SW 1271 (cell line): Measurements from ENCODE around the gene OXSR1.
"Not testable (repeated sequence)": the region's sequence is repeated elsewhere in the genome, so short reads cannot be mapped to it uniquely, and the experiment has no call there.

Experiments
- DNase-seq, 2 experiments: peaks; one replicate each; lab custom pipeline; 2025; lab: John Stamatoyannopoulos, UW

OXSR1 gene

GRCh38 chr3:38268522-38268921, 103.2 kb downstream of the OXSR1 start:
- no peak for DNase-seq

DNA sequence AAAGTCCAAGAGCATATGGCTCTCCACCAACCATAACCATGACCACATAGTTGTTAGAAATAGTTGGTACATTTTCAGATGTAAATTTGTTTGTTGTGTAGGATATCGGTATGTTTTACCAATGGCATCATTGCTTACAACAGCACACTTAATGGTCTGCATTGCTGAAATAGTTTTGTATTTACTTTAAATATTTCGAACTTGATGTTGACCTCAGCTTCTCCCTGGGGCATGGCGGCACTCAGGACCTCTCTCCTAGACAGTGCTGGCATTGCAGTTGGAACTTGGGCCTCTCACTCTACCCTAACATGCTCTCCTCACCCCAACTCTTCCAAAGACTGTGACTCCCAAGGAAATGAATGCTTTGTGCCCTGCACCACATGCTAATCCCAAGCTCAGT, 105.3 kb downstream of the OXSR1 start:
- DNase-seq: no peak

DNA sequence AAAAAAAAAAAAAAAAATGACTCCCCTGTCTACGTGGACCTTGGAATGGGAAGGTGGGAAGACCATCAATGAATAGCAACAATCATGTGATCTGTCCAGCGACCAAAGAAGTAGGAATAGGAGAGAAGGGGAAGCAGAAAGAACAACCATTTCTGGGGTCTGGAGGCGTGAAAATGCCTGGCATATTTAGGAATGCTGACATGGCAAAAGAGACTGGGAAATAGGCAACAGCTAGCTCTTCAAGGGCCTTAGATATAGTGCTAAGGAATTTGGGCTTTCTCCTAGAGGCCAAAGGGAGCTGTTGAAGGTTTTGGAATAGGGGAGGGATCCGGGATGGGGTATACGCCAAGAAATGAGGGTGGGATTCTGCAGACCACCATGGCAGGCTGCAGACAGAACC, 106.2 kb downstream of the OXSR1 start:
- no peak for DNase-seq

GRCh38 chr3:38274864-38275649, 109.7 kb downstream of the OXSR1 start:
- DNase-seq: no peak

DNA sequence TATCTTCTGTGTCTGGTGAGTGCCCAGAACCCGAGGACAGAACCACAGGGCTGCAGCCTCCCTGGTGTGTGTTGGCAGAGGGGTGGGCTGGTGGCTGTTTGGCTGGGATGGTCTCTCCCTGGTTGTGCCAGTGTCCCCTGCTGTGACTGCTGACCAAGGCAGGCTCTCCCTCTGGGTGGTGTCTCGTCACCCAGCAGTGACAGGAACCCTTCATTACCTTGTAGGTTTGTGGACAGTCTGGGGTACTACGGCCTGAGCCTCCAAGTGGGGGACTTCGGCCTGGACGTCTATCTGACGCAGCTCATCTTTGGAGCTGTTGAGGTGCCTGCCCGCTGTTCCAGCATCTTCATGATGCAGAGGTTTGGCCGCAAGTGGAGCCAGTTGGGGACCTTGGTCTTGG, 110.3 kb downstream of the OXSR1 start:
- no peak for DNase-seq

DNA sequence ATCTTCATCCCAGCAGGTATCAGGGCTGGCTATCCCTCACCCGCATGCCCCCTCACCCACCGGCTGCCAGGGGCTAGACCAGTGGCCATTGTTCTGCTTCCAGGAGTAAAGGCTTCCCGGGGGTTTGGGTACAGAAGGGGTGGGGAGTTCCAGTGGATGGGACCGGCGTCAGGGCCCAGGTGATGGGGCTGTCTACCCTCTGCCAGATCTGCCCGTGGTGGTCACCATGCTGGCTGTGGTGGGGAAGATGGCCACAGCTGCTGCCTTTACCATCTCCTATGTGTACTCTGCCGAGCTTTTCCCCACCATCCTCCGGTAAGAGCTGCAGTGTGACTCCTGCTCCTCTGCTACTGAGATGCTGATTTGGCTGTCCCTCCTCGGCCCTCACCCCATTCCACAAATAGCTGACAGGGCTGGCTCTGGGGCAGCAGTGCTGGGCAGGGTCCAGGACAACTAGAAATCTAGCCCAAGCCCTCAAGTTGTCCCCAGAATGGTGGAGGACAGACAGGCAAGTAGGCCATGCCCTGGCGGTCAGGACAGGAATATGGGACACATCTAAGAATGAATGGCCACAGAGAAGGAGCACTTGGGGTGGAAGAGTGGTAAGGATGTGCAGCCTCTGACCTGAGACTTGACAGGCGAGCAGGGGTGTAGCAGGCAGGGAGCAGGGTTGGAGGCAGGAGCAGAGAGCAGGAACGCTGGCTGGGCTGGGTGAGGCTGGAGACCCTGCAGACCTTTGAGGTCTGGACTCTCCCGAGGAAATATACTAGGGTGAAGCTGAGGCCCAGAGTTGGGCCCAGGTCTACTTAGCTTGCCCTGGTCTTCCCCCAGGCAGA, 111.0 kb downstream of the OXSR1 start:
- no peak for DNase-seq

- DNase-seq: no peak
Measured at GRCh38 chr3:38276917-38277630, 111.7 kb downstream of the OXSR1 start.

- DNase-seq: no peak
Measured at GRCh38 chr3:38278841-38279240, 113.5 kb downstream of the OXSR1 start.

- DNase-seq: no peak
Measured at GRCh38 chr3:38281895-38282686, 116.8 kb downstream of the OXSR1 start, which contains the start of gene SLC22A14. TSS of gene SLC22A14 (plus strand) at chr3:38282294. CDS start at chr3:38306027, 23,733 bp downstream.

DNA sequence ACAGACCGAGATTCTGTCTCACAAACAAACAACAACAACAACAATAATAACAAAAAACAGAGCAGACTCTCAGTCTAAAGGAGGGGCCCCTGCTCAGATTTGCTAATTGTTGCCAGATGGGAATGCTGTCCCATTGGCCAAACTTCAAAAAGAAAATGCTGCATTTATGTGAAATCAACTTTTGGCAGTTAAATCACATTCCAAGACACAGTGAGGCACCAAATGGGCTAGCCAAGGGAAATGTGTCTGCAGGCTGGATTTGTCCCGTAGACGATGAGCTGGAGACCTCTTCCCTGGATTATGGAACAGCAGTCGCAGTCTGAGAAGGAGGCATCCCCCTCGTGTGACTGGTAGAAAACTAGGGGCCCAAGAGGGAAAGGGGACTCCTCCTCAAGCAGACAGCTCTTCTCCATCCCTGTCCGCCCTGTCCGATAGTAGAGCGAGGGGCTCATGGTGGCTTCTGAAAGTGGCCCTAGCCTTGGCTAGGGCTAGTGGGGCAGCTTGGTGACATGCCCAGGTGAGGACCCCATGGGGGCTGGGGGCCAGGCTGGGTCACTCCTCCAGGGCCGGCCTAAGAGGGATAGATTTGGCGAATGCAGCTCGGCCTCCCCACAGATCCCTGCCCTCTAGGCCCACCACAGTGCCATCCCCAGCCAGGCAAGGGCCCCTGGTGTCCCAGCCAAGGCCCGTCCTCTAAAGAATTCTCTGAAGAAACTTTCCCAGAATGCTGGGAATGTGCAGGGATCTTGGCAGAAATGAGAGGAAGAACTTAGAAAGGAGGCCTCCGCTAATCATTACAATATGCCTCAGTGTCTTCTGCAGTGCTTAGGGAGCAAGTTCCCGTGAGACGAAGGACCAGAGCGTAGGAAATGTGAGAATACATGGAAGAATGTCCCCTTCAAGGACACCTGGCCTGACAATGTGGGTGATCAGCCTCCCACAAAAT, 118.7 kb downstream of the OXSR1 start:
- DNase-seq: no peak

DNA sequence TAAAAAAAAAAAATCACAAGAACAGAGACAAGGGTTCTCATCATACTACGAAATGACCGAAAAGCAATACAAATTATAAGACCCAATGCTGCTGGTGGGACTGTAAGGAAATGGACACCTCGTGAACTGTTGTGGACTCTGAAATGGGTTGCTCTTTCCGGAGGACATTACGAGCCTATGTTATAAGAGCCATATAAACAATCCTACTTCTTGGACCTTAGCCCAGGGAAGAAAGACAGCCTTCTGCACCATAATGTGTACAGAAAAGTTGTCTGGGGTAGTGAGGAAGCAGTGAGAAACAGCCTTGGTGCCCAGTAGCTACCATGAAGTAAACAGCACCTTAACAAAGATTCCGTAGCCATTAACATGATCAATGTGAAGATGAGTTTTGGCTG, 119.4 kb downstream of the OXSR1 start:
- DNase-seq: no peak

DNA sequence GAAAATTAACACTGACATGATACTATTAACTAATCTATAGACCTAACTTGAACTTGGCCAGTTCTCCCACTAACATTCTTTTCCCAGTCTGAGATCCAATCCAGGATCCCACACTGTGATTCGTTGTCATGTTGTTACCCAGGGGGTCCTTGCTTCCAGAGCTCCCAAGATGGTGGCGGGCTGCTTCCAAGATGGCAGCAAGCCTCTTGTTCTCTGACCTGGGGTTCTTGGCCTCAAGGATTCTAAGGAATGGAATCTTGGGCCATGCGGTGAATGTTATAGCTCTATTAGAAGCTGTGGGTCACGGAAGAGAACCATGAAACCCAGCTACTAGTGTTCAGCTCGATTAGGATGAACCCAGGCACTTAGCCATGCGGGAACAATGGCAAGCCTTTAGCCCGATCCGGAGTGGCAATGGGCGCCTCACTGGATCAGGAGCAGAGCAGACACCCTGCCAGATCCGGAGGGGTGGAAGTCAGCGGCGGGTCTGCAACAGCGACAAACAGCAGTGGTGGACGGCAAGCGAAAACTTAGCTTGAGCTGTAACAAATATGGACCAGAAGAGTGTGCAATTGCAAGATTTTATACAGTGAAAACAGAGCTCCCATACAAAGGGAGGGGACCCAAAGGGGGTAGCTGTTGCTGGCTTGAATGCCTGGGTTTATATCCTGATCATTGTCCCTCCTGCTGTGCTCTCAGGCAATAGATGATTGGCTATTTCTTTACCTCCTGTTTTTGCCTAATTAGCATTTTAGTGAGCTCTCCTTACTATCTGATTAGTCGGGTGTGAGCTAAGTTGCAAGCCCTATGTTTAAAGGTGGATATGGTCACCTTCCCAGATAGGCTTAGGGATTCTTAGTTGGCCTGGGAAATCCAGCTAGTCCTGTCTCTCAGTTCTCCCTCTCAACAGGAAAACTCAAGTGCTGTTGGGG, 124.2 kb downstream of the OXSR1 start:
- DNase-seq: not testable (repeated sequence)

DNA sequence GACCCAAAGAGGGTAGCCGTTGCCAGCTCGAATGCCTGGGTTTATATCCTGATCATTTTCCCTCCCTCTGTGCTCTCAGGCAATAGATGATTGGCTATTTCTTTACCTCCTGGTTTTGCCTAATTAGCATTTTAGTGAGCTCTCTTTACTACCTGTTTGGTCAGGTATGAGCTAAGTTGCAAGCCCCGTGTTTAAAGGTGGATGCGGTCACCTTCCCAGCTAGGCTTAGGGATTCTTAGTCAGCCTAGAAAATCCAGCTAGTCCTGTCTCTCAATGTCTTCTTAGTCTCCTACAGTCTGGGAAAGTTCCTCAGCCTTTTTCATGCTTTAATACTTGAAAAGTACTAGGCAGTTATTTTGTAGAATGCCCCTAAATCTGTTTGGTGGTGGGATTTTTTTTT, 131.7 kb downstream of the OXSR1 start:
- not testable (repeated sequence) for DNase-seq

GRCh38 chr3:38297537-38297936, 132.2 kb downstream of the OXSR1 start:
- no peak for DNase-seq

- DNase-seq: peak in 1 of 2 experiments; percentile 33
Measured at GRCh38 chr3:38297947-38298711, 132.8 kb downstream of the OXSR1 start.
